ENCODE results near the gene TAP1.

Gene TAP1

DNA sequence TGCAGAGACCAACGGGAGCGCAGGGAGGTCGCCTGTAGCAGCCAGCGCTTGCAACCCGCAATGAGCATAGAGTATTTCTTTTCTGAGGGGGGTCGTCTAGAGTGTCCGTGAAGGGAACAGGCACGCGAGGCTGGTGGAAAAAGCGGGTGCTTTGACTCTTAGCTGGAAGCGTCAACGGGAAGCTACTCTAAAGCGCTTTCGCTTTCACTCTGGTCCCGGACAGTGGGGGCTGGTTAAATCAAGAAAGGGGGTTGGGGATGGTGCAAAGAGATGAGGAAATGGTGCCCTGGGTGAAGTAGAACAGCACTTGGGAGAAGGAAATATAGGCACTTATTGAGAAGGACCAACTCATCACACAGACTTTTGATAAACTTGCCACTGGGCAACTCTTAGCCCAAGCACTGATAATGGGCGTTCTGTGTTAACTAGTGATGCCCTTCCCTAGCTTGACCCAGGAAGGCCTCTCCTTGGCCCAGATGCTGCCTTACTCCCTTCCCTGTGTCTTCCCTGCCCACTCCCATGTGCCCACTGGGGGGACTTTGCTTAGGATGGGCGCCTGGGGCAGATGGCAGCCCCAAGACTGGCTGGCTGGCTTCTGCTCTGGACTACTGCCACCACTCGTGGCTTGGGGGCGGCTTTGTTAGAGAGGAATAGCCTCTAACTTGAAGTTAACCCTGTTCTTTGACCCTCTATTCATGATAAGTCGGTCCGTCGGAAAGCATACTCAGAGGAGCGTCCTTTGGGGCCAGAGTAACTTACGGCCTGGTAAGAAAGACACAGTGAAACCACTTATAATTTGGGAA, 1.1 kb upstream of the TAP1 start:
- DNase-seq (ENCODE audit: low read depth in 1 of 2, low spot score in 1 of 2) = peak in 1 of 2 experiments; percentile 32
- in situ Hi-C loops (cut with HindIII; ENCODE audit: low pct_unique_long_range_greater_than_20kb, low sequenced_read_pairs) = no loop called here
- TF ChIP-seq JUND (IDR thresholded peaks at IDR 0.05; ENCODE audit: low read depth) = no peak

DNA sequence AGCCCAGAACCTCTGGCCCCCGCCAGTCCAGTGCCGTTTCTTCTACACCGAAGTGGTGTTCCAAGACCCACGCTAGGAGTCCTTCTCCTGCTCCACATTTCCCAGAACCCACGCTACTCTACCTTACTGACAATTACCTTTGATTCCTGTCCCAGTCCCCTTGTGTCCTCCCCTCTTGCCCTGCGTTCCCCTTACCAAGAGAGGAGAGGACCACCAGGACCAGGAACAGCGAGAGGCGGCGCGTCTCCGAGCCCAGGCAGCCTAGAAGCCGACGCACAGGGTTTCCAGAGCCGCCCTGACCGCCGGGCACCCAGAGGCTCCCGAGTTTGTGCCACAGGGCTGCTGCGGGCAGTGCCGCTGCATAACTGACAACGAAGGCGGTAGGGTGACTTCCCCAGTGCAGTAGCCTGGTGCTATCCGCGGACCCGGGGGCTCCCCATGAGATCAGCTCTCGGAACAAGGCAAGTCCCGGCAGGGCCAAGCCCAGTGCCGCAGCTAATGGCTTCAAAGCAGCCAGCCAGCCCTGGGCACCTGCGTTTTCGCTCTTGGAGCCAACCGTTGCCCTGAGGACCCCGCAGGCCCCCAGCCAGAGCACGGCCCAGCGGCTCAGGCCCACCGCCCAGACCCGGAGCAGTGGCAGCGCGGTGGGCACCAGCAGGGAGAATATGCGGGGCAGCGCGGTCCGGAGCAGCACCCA, 512 bp downstream of the TAP1 start:
- TF ChIP-seq JUND (IDR thresholded peaks at IDR 0.05; ENCODE audit: low read depth) = no peak
- peak; percentile 36 to 47 for DNase-seq (ENCODE audit: low read depth in 1 of 2, low spot score in 1 of 2)
- in situ Hi-C loops (cut with HindIII; ENCODE audit: low pct_unique_long_range_greater_than_20kb, low sequenced_read_pairs) = no loop called here

DNA sequence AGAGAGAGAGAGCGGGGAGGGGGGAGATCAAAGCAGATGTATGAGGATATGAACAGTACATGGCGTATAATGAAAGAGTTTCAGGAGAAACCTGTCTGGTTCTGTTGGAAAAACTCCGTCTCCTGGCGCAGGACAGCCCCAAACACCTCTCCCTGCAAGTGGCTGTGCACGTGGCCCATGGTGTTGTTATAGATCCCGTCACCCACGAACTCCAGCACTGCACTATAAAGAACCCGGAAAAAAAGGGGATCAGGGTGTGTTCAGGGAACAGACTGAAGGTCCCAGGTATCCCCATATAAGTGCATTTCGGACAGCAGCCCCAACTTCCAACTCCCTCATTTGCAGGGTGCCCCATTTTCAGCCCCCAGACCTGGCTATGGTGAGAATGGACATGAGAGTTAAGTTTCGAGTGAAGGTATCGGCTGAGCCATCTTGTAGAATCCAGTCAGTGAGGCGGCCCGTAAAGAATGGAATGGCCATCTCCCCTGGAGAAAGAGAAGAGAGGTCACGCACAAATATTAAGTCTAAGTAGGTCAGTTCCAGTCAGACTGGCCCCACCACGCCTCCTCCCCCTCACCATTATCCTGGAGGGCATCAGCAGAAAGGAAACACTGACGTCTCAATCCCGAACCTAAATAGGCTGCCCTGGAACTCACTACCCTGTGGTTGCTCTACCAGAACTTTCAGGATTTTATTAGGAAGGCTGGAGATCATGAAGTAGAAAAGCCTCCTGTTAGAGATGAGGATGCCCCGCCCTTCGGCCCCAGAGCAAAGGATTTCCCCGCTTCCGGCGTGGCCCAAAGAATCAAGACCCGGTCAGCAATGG, 1.3 kb downstream of the TAP1 start:
- peak; percentile 26 to 58 for DNase-seq (ENCODE audit: low read depth in 1 of 2, low spot score in 1 of 2)
- in situ Hi-C loops (cut with HindIII; ENCODE audit: low pct_unique_long_range_greater_than_20kb, low sequenced_read_pairs) = no loop called here
- TF ChIP-seq JUND (IDR thresholded peaks at IDR 0.05; ENCODE audit: low read depth) = no peak

DNA sequence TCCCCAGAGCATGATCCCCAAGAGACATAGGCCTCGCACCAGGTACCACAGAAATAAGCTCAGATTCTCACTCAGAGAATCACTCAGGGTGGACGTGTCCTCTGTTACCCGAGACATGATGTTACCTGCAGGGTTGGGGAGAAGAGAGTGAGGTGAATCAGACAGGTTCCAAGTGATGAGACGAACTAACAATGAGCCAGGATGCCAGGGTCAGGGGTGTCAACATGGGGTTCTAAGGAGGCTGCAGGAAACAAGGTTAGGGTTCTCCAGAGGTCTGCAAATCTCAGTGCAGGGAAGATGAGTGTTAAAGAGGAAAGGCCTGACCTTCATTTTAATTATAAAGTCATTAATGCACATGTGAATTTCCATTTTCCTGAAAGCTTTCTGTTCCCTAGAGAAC, 2.5 kb downstream of the TAP1 start:
- DNase-seq (ENCODE audit: low read depth in 1 of 2, low spot score in 1 of 2) = no peak
- no peak for TF ChIP-seq JUND (IDR thresholded peaks at IDR 0.05; ENCODE audit: low read depth)
- in situ Hi-C loops (cut with HindIII; ENCODE audit: low pct_unique_long_range_greater_than_20kb, low sequenced_read_pairs) = no loop called here

GRCh38 chr6:32849126-32849525, 4.4 kb downstream of the TAP1 start:
- in situ Hi-C loops (cut with HindIII; ENCODE audit: low pct_unique_long_range_greater_than_20kb, low sequenced_read_pairs) = no loop called here
- no peak for TF ChIP-seq JUND (IDR thresholded peaks at IDR 0.05; ENCODE audit: low read depth)
- DNase-seq (ENCODE audit: low read depth in 1 of 2, low spot score in 1 of 2) = no peak

DNA sequence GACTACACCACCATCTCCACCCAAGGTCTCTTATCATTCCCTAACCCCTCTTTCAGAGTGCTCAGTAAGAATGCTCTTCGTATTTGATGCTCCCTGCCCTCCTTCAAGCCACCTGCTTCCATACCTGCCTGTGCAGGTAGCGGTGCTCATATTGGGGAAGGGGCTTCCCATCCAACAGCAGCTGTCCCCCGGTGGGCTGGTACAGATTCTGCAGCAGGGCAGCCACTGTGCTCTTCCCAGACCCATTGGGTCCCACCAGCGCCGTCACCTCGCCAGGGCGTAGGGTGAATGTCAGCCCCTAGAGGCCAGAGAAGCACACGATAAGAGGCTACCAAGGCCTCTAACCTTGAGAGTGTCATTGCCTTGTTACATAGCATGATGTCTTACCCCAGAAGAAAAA, 5.7 kb downstream of the TAP1 start:
- in situ Hi-C loops (cut with HindIII; ENCODE audit: low pct_unique_long_range_greater_than_20kb, low sequenced_read_pairs) = no loop called here
- DNase-seq (ENCODE audit: low read depth in 1 of 2, low spot score in 1 of 2) = no peak
- TF ChIP-seq JUND (IDR thresholded peaks at IDR 0.05; ENCODE audit: low read depth) = no peak

DNA sequence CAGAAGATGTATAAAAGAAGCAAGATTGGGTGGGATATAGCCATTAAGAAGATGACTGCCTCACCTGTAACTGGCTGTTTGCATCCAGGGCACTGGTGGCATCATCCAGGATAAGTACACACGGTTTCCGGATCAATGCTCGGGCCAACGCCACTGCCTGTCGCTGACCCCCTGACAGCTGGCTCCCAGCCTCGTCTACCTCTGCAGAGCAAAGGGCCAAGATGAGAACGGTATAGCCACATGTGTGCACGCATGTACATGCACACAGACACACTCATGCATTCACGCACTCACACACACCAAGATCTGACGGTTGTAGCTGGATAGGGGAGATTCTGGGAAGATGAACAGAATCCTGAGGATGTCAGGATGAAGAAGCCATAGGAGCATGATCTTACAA, 6.5 kb downstream of the TAP1 start:
- DNase-seq (ENCODE audit: low read depth in 1 of 2, low spot score in 1 of 2) = no peak
- TF ChIP-seq JUND (IDR thresholded peaks at IDR 0.05; ENCODE audit: low read depth) = no peak
- in situ Hi-C loops (cut with HindIII; ENCODE audit: low pct_unique_long_range_greater_than_20kb, low sequenced_read_pairs) = no loop called here

- in situ Hi-C loops (cut with HindIII; ENCODE audit: low pct_unique_long_range_greater_than_20kb, low sequenced_read_pairs) = no loop called here
- no peak for DNase-seq (ENCODE audit: low read depth in 1 of 2, low spot score in 1 of 2)
- no peak for TF ChIP-seq JUND (IDR thresholded peaks at IDR 0.05; ENCODE audit: low read depth)
Observed at GRCh38 chr6:32845384-32845884, 8.1 kb downstream of the TAP1 start.

GRCh38 chr6:32844839-32845383, 8.6 kb downstream of the TAP1 start:
- no peak for DNase-seq (ENCODE audit: low read depth in 1 of 2, low spot score in 1 of 2)
- no peak for TF ChIP-seq JUND (IDR thresholded peaks at IDR 0.05; ENCODE audit: low read depth)
- in situ Hi-C loops (cut with HindIII; ENCODE audit: low pct_unique_long_range_greater_than_20kb, low sequenced_read_pairs) = no loop called here

DNA sequence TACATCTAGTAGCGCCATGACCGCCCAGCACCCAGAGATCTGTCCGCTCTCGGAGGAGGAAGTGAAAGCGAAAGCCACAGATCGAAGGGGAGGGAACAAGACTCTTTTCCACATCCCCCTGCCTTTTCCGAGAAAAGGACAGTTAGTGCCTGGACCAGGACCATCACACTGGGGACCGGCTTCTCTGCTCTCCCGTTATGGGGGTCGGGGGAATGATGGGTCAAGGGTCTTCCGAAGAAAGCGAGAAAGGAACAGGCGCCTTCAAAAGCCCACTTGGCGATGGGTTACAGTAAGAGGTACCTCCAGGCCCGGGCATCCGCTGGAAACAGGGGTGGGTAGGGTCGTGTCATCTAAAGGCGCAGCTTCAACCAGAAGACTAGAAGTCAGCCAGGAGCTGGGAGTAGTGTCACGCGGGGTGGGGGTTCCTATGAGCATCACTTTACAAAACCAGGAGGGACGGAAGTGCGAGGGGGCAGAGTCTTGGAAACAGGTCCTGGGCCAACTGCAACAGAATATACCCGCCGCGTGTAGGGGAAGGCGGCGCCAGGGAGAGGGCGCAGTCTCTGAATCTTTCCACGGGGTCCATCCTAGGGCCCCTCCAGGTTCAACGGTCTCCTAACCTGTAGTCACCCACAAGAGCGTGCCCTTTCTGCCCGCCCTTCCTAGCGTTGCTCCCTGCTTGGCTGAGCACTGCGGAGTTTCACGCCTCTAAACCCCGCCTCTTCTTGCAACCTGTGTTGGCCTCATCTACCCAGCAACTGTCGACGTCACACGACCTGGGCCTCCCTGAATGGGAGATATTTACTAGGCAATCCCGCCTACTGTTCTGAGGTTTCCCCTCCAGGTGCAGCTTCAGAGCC, 9.3 kb downstream of the TAP1 start, which contains the start of gene PSMB8:
TSS of gene PSMB8 (minus strand) at position 69 of the 860 bp plus-strand sequence. CDS start at position 18, 51 bp downstream.
- DNase-seq (ENCODE audit: low read depth in 1 of 2, low spot score in 1 of 2) = peak; percentile 77 to 98
- no peak for TF ChIP-seq JUND (IDR thresholded peaks at IDR 0.05; ENCODE audit: low read depth)
- in situ Hi-C loops (cut with HindIII; ENCODE audit: low pct_unique_long_range_greater_than_20kb, low sequenced_read_pairs) = no loop called here

- in situ Hi-C loops (cut with HindIII; ENCODE audit: low pct_unique_long_range_greater_than_20kb, low sequenced_read_pairs) = no loop called here
- TF ChIP-seq JUND (IDR thresholded peaks at IDR 0.05; ENCODE audit: low read depth) = no peak
- no peak for DNase-seq (ENCODE audit: low read depth in 1 of 2, low spot score in 1 of 2)
Observed at GRCh38 chr6:32843331-32843978, 10.0 kb downstream of the TAP1 start.

All from T47D (cell line).